Aortic smooth muscle cell (primary cell): Measurements from ENCODE around the gene ZNF35. TPM values are rescaled to one million over a fixed set of nuclear protein-coding genes. Genes with fewer than 3 reads are reported as not detected.

Experiments
- total RNA-seq: library from RNA; depleted of rRNA; stranded (reverse); fragments of >200 nt; gene quantifications from 2 replicates; pipeline ENCODE4 v1.2.3, GENCODE V29; 2014

ZNF35 gene
- 10.4 and 10.7 TPM in 2 replicates for total RNA-seq

DNA sequence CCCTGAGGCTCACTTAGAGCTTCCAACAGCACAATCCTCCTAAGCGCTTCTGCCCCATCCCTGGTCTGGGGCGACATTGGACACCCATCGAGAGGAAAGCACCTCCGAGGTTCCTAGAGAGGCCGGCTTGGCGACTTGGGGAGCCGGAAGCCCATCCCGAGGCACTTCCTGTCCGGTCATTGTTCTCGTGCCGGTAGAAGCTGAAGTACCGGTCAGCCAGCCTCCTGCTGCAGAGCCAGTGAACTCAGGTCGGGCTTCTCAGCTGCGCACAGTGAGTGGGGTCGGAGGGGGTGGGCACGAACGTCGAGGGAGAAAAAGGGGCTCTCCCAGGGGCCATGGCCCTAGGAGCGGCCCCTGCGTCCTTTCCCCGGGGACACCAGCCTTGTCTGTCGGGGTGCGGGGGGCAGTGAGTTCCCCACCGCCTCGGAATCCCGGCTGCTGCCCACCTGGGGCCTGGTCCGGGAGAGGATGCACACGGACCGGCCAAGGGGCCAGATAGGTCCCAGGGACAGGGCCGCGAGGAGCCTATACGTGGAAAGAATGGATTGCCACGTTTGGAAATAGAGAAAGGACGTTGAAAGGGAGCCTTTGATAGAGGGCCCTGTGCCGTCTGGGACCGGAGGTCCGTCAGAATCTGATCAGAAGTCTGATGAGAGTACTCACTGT, at the start of gene ZNF35:
ZNF35 (plus strand) TSS at position 169 of the 666 bp plus-strand sequence. CDS start 2,336 bp downstream, outside the sequence.

GRCh38 chr3:44624749-44625480, 23.6 kb upstream of the ZNF35 start, which contains the start of gene ZNF197:
TSS of gene ZNF197 (plus strand) at chr3:44625036. CDS start at chr3:44629155, 4,119 bp downstream.

Other genes with a start within 250 kb of the ZNF35 start
- 6.5 and 8.2 TPM in 2 replicates for gene ZNF445, start 171.1 kb upstream of the ZNF35 start, total RNA-seq
- gene ZKSCAN7, start 93.5 kb upstream of the ZNF35 start, total RNA-seq: 5.2 and 5.7 TPM in 2 replicates
- gene ZNF660, start 63.8 kb upstream of the ZNF35 start, total RNA-seq: 1.1 and 1.5 TPM in 2 replicates
- 15.1 and 17.0 TPM in 2 replicates for gene ZNF197, start 23.7 kb upstream of the ZNF35 start, total RNA-seq
- 5.2 and 5.9 TPM in 2 replicates for gene ZNF502, start 63.9 kb downstream of the ZNF35 start, total RNA-seq
- 6.1 and 7.3 TPM in 2 replicates for gene ZNF501, start 80.9 kb downstream of the ZNF35 start, total RNA-seq
- 19.7 and 21.8 TPM in 2 replicates for gene KIAA1143, start 112.9 kb downstream of the ZNF35 start, total RNA-seq
- gene KIF15, start 113.1 kb downstream of the ZNF35 start, total RNA-seq: 6.5 and 11.0 TPM in 2 replicates
- gene TMEM42, start 213.2 kb downstream of the ZNF35 start, total RNA-seq: 20.5 and 22.3 TPM in 2 replicates
- gene TGM4, start 225.9 kb downstream of the ZNF35 start, total RNA-seq: 0.13 TPM in 1 of 2 replicates, not detected in the other